Bronchial epithelial cell (primary cell): ENCODE measurements around the gene HOXD10. TPM values are rescaled to one million over a fixed set of nuclear protein-coding genes. Genes with fewer than 3 reads are reported as not detected.

Experiments used
- DNase-seq: peaks from one replicate; pipeline ENCODE4 v3.0.0-alpha.2; 2010; ENCODE audit warnings: low read depth
- FAIRE-seq: peaks from 2 replicates; lab custom pipeline; 2011; peaks lifted over from hg19 to GRCh38; lab: Jason Lieb, UNC
- H3K27me3 ChIP-seq: 2 replicates; pipeline ENCODE4 v1.5.1; 2011; ENCODE audit warnings: low read length; ENCODE audit not compliant: control insufficient read depth, insufficient read depth
- H3K36me3 ChIP-seq: 2 replicates; pipeline ENCODE4 v1.5.1; 2011; ENCODE audit warnings: low read length; ENCODE audit not compliant: control insufficient read depth, insufficient read depth
- H3K4me3 ChIP-seq: 2 replicates; pipeline ENCODE4 v1.5.1; 2011; ENCODE audit warnings: mild to moderate bottlenecking, low read depth, low read length, control low read depth
- total RNA-seq: library from RNA; depleted of rRNA; stranded (reverse); fragments of >200 nt; gene quantifications from 2 replicates; pipeline ENCODE4 v1.2.1, GENCODE V29; 2014
- TF ChIP-seq, protein P1 (sequence below): IDR thresholded peaks from 2 replicates; pipeline ENCODE4 v1.5.1; 2011; ENCODE audit warnings: mild to moderate bottlenecking, moderate library complexity, low read length, control low read depth, inconsistent platforms; ENCODE audit not compliant: insufficient read depth, severe bottlenecking

HOXD10 gene
- total RNA-seq, 1 donor from 2014 or later, result not detected

DNA sequence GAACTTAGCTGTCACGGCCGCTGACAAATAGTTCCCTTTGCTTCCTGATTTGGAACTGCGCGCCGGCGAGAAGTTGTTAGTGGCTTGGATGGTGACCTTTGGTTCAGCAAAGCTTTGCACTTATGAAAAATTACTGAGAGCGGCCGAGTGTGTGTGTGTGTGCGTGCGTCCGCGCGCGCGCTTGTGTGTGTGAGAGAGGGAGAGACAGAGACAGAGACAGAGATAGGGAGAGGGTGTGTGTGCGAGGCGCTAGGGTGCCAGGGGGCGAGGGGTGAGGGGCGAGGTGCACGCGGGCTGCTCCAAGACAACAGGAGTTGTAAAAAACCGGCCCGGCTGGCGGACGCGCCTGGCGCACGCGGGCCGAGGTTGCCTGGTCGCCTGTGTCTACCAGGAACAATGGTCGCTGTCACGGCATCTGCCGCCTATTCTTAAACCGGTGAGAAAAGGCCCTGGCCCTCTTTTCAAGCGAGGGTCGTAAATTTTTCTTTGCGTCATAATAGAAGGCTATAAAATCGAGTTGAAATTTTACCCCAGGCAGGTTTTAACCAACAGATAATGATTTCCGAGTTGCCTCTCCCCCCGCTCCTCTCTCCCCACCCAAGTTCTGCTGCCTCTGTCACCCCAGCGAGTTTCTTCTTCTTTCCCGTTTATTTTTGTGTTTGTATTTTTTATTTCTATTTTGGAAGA is 41.1 kb downstream of the HOXD10 start:
- FAIRE-seq (no peak), DNase-seq (no peak)
- TF ChIP-seq, protein P1, sequence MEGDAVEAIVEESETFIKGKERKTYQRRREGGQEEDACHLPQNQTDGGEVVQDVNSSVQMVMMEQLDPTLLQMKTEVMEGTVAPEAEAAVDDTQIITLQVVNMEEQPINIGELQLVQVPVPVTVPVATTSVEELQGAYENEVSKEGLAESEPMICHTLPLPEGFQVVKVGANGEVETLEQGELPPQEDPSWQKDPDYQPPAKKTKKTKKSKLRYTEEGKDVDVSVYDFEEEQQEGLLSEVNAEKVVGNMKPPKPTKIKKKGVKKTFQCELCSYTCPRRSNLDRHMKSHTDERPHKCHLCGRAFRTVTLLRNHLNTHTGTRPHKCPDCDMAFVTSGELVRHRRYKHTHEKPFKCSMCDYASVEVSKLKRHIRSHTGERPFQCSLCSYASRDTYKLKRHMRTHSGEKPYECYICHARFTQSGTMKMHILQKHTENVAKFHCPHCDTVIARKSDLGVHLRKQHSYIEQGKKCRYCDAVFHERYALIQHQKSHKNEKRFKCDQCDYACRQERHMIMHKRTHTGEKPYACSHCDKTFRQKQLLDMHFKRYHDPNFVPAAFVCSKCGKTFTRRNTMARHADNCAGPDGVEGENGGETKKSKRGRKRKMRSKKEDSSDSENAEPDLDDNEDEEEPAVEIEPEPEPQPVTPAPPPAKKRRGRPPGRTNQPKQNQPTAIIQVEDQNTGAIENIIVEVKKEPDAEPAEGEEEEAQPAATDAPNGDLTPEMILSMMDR, result no peak
- H3K36me3 ChIP-seq, result no peaks in the 10 kb centered on the region
- H3K27me3 ChIP-seq, result peaks cover 71% of the 10 kb centered on the region
- H3K4me3 ChIP-seq, result no peak overlapping the region

DNA sequence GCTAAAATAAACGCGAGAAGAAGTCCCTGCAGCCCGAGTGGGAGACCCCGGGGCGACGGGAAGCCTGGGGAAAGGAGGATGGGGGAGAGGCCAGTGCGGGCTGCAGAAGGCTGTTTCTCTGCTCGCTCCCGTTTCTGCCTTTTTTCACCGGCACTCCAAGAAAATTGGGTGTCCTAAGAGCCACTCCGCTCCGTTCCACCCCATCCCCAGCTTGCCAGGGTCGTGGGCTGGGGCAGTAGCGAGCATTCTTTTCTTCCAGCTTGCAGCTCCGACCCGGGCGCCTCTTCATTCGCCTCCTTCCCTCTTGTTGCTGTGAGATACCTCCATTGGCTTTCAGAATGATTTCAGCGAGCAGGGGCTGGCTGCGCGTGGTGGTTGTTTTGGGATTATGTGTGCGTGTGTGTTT is 41.6 kb downstream of the HOXD10 start:
- Histone ChIP-seq H3K36me3 (no peaks in the 10 kb centered on the region), H3K4me3 (no peak overlapping the region), H3K27me3 (peaks cover 74% of the 10 kb centered on the region)
- DNase-seq (no peak), FAIRE-seq (no peak)
- TF ChIP-seq, protein P1, result no peak

DNA sequence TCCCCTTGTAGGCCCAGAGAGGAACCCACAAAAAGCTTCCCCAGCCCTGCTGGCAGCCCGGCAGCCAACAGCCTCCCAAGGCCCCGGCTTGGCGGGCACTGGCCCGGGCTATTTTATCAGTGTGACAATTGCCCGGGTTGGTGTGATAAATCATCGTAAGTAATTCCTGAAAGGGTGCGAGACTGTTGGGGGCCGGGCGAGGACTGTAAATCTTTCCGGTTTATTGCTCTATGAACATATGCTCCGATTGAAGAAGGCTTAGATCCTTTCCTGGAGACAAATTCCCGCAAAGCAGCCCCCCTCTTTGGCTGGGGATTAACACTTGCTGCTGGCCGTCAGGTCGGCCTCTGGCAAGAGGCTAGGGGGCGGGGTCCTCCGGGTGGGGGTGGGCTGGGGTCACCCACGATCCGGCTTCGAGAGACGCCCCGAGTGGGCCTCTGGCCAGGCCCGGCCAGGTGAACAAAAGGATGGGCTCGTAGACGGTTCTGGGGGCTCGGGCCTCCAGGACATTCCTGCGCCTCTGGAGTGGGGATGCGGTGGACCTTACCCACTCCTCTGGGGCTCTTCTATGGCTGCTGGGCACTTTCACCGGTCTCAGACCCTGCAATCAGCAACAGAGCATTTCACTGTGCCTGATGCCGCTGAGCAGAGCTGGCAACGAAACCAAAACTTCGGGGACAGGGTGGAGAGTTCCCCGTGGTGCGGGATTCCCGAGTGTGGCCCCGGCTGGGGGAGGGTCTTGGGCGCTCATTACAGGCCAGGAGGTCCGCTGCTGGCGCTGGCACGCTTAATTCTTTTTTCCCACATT is 42.5 kb downstream of the HOXD10 start:
- TF ChIP-seq, protein P1, result no peak
- no peaks in the 10 kb centered on the region for H3K36me3 ChIP-seq
- FAIRE-seq (no peak), DNase-seq (no peak)
- peaks cover 80% of the 10 kb centered on the region for H3K27me3 ChIP-seq
- H3K4me3 ChIP-seq, result no peak overlapping the region

DNA sequence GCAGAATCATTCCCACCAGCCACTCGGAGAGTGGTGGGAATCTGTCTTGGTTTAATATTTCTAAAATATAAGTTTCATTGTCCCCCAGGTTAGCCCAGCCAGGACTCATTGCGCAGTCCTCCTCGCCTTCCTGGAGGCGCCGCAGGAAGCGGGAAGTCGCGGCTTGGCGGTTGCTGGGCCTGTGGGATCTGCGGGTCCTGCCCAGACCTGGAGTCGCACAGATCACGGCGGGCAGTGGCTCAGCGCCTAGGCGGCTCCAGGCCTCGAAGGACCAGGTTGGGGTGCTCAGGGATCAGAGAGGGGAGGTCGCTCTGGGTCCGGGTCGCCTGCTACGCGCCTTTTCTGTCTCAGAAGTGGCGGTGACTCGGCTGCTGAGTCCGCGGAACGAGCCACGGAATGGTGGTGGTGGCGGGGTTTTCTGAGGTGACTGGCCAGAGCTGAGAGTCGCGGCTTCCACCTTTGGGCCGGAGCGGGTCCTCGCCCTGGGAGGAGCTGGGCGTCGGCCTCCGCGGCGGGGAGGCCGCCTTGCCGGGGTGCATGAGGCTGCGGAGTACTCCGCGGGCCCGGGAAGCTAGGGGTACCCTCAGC is 43.2 kb downstream of the HOXD10 start:
- no peak overlapping the region for H3K4me3 ChIP-seq
- DNase-seq (no peak), FAIRE-seq (no peak)
- peaks cover 84% of the 10 kb centered on the region for H3K27me3 ChIP-seq
- TF ChIP-seq, protein P1, result no peak
- H3K36me3 ChIP-seq, result no peaks in the 10 kb centered on the region

DNA sequence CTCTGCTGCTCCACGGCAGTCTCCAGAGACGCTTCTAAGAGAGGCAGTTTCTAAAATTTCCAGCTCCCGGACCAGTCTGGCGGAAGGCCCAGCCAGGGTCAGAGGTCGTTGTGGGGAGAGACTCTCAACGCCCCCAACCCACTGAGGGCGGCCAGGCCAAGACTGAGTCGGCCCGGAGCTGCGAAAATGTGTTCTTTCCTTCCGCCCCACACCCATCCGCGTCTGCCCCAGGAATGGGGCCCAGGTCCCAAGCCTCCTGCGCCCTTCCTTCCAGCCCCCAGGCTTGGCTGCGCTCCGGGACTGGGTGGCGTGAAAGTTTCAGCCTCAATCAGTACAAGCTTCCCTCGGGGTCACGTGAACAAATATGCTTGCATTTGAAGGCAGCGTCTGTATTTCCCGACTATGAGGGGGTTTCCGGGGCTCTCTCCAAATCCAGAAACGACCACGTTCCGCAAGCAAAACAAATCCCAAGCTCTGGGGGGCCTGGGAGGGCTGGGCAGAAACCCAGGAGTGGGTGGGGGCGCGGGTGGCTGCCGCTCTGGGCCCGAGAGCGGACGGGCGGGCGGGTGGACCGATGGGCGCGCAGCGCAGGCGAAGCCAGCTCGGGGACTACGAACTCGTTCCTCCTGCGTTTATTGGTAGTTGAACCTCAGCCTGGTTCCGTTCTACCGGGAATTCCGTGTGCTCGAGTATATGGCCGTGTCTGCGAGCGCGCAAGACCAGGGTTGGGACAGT is 43.8 kb downstream of the HOXD10 start:
- DNase-seq, result no peak
- Histone ChIP-seq H3K36me3 (no peaks in the 10 kb centered on the region), H3K27me3 (peaks cover 89% of the 10 kb centered on the region), H3K4me3 (no peak overlapping the region)
- FAIRE-seq, result no peak
- TF ChIP-seq, protein P1, result no peak
